ENCODE measurements around the gene DNAH10. TPM values are rescaled to one million over a fixed set of nuclear protein-coding genes. Genes with fewer than 3 reads are reported as not detected.

DNAH10 gene
- total and polyA plus RNA-seq, 10 of the 15 experiments (the other 5 are each of a cell fraction or from before 2014, with no cell fraction given) = 0.01 to 0.32 (median 0.06) TPM

DNA sequence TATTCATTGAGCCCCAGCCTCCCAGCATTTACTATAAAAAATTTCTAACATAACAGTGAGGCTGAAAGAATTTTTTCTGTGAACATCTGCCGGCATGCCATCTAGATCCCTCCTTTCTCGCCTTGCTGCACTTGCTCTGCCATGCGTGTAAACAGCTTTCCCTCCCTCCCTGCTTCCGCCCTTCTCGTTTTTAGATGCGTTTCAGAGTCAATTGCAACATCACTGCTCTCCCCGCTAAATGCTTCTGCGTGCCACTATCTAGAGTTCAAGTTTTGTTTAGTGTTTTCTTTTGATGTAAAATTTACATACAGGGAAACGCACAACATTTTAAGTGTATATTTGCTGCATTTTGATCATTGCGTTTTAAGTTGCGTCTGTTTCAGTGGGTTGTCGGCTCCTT, 126.9 kb downstream of the DNAH10 start (continued):
- TF ChIP-seq, protein P1, sequence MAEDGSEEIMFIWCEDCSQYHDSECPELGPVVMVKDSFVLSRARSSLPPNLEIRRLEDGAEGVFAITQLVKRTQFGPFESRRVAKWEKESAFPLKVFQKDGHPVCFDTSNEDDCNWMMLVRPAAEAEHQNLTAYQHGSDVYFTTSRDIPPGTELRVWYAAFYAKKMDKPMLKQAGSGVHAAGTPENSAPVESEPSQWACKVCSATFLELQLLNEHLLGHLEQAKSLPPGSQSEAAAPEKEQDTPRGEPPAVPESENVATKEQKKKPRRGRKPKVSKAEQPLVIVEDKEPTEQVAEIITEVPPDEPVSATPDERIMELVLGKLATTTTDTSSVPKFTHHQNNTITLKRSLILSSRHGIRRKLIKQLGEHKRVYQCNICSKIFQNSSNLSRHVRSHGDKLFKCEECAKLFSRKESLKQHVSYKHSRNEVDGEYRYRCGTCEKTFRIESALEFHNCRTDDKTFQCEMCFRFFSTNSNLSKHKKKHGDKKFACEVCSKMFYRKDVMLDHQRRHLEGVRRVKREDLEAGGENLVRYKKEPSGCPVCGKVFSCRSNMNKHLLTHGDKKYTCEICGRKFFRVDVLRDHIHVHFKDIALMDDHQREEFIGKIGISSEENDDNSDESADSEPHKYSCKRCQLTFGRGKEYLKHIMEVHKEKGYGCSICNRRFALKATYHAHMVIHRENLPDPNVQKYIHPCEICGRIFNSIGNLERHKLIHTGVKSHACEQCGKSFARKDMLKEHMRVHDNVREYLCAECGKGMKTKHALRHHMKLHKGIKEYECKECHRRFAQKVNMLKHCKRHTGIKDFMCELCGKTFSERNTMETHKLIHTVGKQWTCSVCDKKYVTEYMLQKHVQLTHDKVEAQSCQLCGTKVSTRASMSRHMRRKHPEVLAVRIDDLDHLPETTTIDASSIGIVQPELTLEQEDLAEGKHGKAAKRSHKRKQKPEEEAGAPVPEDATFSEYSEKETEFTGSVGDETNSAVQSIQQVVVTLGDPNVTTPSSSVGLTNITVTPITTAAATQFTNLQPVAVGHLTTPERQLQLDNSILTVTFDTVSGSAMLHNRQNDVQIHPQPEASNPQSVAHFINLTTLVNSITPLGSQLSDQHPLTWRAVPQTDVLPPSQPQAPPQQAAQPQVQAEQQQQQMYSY (CRISPR knock-in tag; IDR thresholded peaks at IDR 0.05) = no peak
- TF ChIP-seq, protein P2, sequence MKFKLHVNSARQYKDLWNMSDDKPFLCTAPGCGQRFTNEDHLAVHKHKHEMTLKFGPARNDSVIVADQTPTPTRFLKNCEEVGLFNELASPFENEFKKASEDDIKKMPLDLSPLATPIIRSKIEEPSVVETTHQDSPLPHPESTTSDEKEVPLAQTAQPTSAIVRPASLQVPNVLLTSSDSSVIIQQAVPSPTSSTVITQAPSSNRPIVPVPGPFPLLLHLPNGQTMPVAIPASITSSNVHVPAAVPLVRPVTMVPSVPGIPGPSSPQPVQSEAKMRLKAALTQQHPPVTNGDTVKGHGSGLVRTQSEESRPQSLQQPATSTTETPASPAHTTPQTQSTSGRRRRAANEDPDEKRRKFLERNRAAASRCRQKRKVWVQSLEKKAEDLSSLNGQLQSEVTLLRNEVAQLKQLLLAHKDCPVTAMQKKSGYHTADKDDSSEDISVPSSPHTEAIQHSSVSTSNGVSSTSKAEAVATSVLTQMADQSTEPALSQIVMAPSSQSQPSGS (IDR thresholded peaks at IDR 0.05; ENCODE audit: low read length) = no peak
- no peak for TF ChIP-seq IRF4 (IDR thresholded peaks at IDR 0.05; ENCODE audit: low read depth, low read length)

DNA sequence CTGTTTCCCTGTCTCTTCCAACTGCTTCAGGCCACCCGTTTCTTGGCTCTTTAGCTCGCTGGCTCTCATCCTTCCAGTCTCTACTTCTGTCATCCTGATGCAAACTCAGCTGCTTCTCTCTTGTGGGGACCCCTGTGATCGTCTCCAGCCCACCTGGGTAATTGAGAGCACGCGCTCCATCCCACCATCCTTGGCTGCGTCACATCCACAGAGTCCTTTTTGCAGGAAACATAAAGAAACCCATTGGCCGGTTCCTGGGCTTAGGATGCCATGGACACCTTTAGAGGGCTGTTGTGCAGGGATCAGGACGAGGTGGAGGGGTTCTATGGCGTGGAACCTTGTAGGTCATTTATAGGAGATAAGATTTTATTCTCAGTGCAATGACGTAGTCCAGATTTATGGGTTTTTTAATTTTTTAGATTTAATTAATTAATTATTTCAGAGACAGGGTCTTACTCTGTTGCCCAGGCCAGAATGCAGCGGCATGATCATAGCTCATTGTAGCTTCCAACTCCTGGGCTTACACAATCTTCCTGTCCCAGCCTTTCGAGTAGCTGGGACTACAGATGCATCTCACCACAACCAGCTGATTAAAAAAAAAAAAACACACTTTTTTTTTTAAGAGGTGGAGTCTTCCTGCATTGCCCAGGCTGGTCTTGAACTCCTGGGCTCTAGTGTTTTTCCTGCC, 127.9 kb downstream of the DNAH10 start:
- no peak overlapping the region for H2AFZ ChIP-seq (ENCODE audit: control insufficient read depth, low read depth, low read length)
- no peak for ATAC-seq
- no peaks in the 10 kb centered on the region for H3K9me3 ChIP-seq (replicated peaks; ENCODE audit: control insufficient read depth, insufficient read depth, low read length)
- H3K27ac ChIP-seq (ENCODE audit: control insufficient read depth, insufficient read depth) = no peak overlapping the region
- 28% methylated on average over 12 of the region's 12 CpGs for WGBS (ENCODE audit: insufficient coverage, insufficient replicate concordance, low lambda C conversion rate, missing lambda C conversion rate)
- H3K4me1 ChIP-seq (ENCODE audit: control insufficient read depth, insufficient read depth, low read length) = no peaks in the 10 kb centered on the region
- H3K27me3 ChIP-seq (replicated peaks in 1 of 2; ENCODE audit: control insufficient read depth in 2 of 2, insufficient read depth in 2 of 2, low read length in 1 of 2) = no peaks in the 10 kb centered on the region; a peak in 1 of 4 replicates
- no peak overlapping the region for H3K4me2 ChIP-seq (ENCODE audit: control insufficient read depth, insufficient read depth)
- no peaks in the 10 kb centered on the region for H3K36me3 ChIP-seq (ENCODE audit: control insufficient read depth in 2 of 2, insufficient read depth in 2 of 2, low read length in 1 of 2)
- no peak overlapping the region for H3K4me3 ChIP-seq
- CTCF ChIA-PET = interaction anchor here (0.7 kb wide), 2 partner anchors 13 to 16 kb away, joined by 3 read pairs; no protein-coding TSS in a partner anchor
- BruUV-seq (replicated peaks) = no TSS peak
- RAD21 ChIA-PET (ENCODE audit: unreplicated experiment) = no interaction called here
- H3K79me2 ChIP-seq (ENCODE audit: control insufficient read depth, insufficient read depth, low read length) = no peaks in the 10 kb centered on the region
- FAIRE-seq = no peak
- intact Hi-C loops (cut with micrococcal nuclease; ENCODE audit: unreplicated experiment) = no loop called here
- SMC1A ChIA-PET (ENCODE audit: uncharacterized antibody, unreplicated experiment) = no interaction called here
- in situ Hi-C loops (cut with MboI) = no loop called here
- H4K20me1 ChIP-seq (ENCODE audit: control insufficient read depth, insufficient read depth) = no peaks in the 10 kb centered on the region
- POLR2A ChIA-PET = no interaction called here
- no peak for DNase-seq (ENCODE audit: low read depth, low spot score)
- H3K9ac ChIP-seq (ENCODE audit: control insufficient read depth, insufficient read depth, low read length) = no peak overlapping the region
- TF ChIP-seq BCL11A (IDR thresholded peaks at IDR 0.05; ENCODE audit: low read depth, low read length) (no peak), ZNF217 (IDR thresholded peaks at IDR 0.05) (no peak), RCOR1 (conservative IDR thresholded peaks at IDR 0.05; ENCODE audit: low read depth, low read length) (no peak), BMI1 (IDR thresholded peaks at IDR 0.05; ENCODE audit: borderline replicate concordance) (no peak), ATF7 (IDR thresholded peaks at IDR 0.05; ENCODE audit: low read depth) (no peak), NBN (IDR thresholded peaks at IDR 0.05) (no peak), MTA2 (IDR thresholded peaks at IDR 0.05; ENCODE audit: low read depth) (no peak), RFX5 (IDR thresholded peaks at IDR 0.05; ENCODE audit: low read depth, low read length) (no peak), POLR2AphosphoS2 (IDR thresholded peaks at IDR 0.05; ENCODE audit: low read depth, low read length) (no peak), RAD21 (IDR thresholded peaks at IDR 0.05; ENCODE audit: insufficient read depth, low read depth, low read length) (no peak), IRF4 (IDR thresholded peaks at IDR 0.05; ENCODE audit: low read depth, low read length) (no peak), MYB (IDR thresholded peaks at IDR 0.05; ENCODE audit: borderline replicate concordance, low read depth, low read length) (no peak), NRF1 (conservative IDR thresholded peaks at IDR 0.05; ENCODE audit: low read depth, low read length) (no peak), ZSCAN29 (IDR thresholded peaks at IDR 0.05) (no peak), IKZF1 (conservative IDR thresholded peaks at IDR 0.05) (no peak)
- TF ChIP-seq, protein P3, sequence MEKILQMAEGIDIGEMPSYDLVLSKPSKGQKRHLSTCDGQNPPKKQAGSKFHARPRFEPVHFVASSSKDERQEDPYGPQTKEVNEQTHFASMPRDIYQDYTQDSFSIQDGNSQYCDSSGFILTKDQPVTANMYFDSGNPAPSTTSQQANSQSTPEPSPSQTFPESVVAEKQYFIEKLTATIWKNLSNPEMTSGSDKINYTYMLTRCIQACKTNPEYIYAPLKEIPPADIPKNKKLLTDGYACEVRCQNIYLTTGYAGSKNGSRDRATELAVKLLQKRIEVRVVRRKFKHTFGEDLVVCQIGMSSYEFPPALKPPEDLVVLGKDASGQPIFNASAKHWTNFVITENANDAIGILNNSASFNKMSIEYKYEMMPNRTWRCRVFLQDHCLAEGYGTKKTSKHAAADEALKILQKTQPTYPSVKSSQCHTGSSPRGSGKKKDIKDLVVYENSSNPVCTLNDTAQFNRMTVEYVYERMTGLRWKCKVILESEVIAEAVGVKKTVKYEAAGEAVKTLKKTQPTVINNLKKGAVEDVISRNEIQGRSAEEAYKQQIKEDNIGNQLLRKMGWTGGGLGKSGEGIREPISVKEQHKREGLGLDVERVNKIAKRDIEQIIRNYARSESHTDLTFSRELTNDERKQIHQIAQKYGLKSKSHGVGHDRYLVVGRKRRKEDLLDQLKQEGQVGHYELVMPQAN (conservative IDR thresholded peaks at IDR 0.05) = no peak
